Astrocyte of the cerebellum (primary cell): ENCODE results near the gene RAB40B.

Source experiments
- DNase-seq: peaks from one replicate; pipeline ENCODE4 v3.0.0-alpha.2; 2011; ENCODE audit warnings: low read depth
- H3K4me3 ChIP-seq: 2 replicates; pipeline ENCODE4 v1.5.1; 2011; ENCODE audit warnings: mild to moderate bottlenecking, low read depth, low read length, moderate library complexity
- in situ Hi-C: cut with HindIII; loops from 2 replicates; pipeline ENCODE4 v1.10.0; 2017; ENCODE audit warnings: low sequenced_read_pairs
- TF ChIP-seq, protein P1 (sequence below): IDR thresholded peaks from 2 replicates; pipeline ENCODE4 v1.5.1; 2012; ENCODE audit warnings: low read length, low read depth, moderate library complexity, mild to moderate bottlenecking; ENCODE audit errors: missing control alignments

The RAB40B gene

DNA sequence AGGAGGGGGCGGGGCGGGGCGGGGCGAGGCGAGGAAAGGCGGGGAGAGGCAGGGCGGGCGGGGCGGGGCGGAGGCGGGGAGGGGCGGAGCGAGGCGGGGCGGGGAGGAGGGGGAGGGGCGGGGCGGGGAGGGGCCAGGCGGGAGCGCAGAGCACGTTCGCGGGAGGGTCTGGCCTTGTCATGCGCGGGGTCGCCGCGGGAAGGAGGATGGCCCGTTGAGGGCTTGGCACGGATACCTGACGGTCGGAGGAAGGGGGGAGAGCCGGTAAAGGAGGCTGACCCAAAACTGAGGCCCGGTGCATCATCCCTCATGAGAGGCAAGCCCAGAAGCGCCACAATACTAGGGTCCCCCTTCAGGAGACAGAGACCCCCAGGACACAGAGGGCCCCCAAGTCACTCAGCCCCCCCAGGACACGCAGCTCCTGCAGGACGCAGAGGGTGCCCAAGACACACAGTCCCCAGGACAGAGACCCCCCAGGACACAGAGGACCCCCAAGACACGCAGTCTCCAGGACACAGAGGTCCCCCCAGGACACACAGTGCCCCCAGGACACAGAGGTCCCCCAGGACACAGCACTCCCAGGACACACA is 49.7 kb downstream of the RAB40B start:
- DNase-seq = no peak
- peak overlapping the region; percentile 38 for H3K4me3 ChIP-seq
- TF ChIP-seq, protein P1, sequence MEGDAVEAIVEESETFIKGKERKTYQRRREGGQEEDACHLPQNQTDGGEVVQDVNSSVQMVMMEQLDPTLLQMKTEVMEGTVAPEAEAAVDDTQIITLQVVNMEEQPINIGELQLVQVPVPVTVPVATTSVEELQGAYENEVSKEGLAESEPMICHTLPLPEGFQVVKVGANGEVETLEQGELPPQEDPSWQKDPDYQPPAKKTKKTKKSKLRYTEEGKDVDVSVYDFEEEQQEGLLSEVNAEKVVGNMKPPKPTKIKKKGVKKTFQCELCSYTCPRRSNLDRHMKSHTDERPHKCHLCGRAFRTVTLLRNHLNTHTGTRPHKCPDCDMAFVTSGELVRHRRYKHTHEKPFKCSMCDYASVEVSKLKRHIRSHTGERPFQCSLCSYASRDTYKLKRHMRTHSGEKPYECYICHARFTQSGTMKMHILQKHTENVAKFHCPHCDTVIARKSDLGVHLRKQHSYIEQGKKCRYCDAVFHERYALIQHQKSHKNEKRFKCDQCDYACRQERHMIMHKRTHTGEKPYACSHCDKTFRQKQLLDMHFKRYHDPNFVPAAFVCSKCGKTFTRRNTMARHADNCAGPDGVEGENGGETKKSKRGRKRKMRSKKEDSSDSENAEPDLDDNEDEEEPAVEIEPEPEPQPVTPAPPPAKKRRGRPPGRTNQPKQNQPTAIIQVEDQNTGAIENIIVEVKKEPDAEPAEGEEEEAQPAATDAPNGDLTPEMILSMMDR = no peak
- in situ Hi-C loops = no loop called here

DNA sequence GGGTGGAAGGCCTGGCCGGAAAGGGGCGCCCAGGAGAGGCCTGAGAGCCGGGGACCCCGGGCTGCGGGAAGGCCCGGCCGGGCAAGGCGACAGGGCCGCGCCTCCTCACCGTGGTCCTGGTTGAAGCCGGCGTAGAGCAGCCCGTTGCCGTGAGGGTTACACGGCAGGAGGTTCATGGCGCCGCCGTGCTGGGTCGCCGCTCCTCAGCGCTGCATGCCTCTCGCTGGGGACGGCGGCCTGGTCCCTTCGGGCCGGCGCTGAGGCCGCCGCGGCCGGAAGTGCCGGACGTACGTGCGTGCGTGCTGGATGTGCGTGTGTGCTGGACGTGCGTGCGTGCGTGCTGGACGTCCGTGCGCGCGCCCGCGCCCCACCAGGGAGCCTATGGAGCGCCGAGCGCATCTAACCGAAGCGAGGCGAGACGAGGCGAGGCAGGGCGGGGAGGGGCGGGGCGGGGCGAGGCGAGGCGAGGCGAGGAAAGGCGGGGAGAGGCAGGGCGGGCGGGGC is 50.3 kb downstream of the RAB40B start, which contains the start of gene WDR45B:
Gene WDR45B, minus strand, starts transcription at position 280 of the 504 bp plus-strand sequence. Its CDS starts 104 bp downstream, at position 176.
- peak within 1 kb of the TSS; percentile 94 for H3K4me3 ChIP-seq
- DNase-seq = peak; percentile 89
- in situ Hi-C loops = no loop called here
- TF ChIP-seq, protein P1 = no peak

DNA sequence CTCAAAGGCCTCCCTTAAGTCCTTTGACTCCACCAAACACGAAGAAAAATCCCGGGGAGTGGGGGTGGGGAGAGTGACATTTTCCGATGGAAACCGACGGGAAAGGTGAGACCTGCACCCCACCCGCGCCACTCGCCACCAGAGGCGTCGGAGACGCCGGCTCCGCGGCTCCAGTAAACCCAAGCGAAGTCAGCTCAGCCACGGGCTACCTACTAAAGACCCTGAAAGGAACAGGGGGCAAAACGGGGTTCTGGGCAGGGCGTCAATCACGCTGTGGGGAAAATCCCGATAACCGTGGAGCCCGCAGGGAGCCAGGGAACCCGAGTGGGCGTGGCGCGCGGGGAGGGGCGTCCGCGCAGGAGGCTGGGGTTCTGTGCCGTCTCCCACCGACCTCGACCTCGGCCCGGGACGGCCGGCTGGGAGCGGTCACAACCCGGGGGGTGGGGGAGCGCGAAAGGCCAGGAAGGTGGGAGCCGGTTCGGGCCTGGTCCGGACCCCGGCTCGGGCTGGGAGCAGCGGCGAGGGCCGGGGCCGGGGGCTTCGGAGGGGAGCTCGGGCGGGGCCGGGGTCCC is 50.8 kb downstream of the RAB40B start:
- TF ChIP-seq, protein P1 = peak; percentile 34
- no peak for DNase-seq
- in situ Hi-C loops = no loop called here
- H3K4me3 ChIP-seq = peak overlapping the region; percentile 94

DNA sequence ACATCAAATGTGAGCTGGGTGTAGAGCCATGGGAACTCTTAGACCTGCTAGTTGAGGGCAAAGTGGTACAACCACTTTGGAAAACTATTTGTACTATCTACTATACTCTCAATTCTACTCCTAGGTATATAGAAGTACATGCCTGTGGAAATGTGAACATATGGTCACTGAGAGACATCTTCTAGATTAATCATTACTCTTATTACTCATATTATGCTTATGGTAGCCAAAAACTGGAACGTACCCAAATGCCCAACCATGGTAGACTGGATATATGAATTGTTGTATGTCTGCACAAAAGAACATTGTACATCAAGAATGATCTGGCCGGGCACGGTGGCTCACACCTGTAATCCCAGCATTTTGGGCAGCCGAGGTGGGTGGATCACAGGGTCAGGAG is 53.0 kb downstream of the RAB40B start:
- DNase-seq = no peak

DNA sequence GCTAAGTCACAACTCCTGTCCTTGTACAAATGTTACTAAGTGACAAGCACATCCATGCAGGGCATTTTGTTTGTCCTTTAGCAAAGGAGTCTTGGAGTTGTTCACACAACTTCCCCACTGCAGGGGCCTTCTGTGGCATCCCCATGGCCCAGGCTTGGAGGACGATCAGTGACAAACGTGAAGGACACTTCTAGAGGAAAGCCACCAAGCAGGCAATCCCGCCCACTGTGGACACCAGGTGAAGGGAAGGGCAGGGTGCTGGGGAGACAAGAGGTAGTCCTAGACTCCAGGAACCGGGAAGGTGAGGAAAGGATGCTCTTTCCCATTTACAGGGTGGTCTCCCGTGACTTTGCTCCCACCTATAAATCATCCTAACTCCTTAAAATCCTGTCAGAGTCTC is 54.4 kb downstream of the RAB40B start:
- no peak overlapping the region for H3K4me3 ChIP-seq
- TF ChIP-seq, protein P1 = no peak
- no peak for DNase-seq
- in situ Hi-C loops = no loop called here

More for the DNA sequence above, 53.0 kb downstream of the RAB40B start:
- H3K4me3 ChIP-seq = no peak overlapping the region
- TF ChIP-seq, protein P1 = no peak
- in situ Hi-C loops = no loop called here

DNA sequence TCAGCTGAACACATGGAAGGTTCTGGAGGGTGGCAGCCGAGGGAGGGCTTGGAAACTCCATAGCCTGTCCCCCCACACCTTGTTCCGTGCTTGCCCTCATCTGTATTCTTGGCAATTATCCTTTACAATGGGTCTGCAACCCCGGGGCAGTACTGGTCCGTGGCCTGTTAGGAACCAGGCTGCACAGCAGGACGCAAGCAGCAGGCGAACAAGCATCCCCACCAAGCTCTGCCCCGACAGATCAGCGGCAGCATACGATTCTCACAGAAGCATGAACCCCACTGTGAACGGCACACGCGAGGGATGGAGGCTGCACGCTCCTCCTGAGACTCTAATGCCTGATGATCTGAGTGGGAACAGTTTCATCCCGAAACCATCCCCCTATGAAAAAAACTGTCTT is 56.5 kb downstream of the RAB40B start:
- in situ Hi-C loops = no loop called here
- TF ChIP-seq, protein P1 = no peak
- no peak overlapping the region for H3K4me3 ChIP-seq
- DNase-seq = no peak
